Cardiac fibroblast (primary cell): Measurements from ENCODE around the gene FAM117A.

Experiments used
- DNase-seq, 2 donors: peaks; one replicate each; pipeline versions ENCODE4 v3.0.0 to v3.0.0-alpha.2; 2010; ENCODE audit warnings: low read depth in 2 of 2
- H3K4me3 ChIP-seq, 2 donors: replicated peaks in 1 of 2; 1 replicate in 1 of 2; 2 replicates in 1 of 2; pipeline ENCODE4 v1.5.1; 2011; ENCODE audit warnings: low read depth in 2 of 2, low read length in 2 of 2, mild to moderate bottlenecking in 2 of 2, moderate library complexity in 1 of 2
- CTCF ChIP-seq: IDR thresholded peaks from one replicate; pipeline ENCODE4 v1.5.1; 2011; ENCODE audit warnings: low read depth, mild to moderate bottlenecking, low read length, inconsistent platforms

Gene FAM117A

GRCh38 chr17:49748791-49749190 lies 15.1 kb downstream of the FAM117A start:
- DNase-seq: no peak
- H3K4me3 ChIP-seq: no peak overlapping the region
- TF ChIP-seq CTCF: no peak

- H3K4me3 ChIP-seq: no peak overlapping the region
- TF ChIP-seq CTCF: no peak
- DNase-seq: no peak
These were observed 15.7 kb downstream of the FAM117A start for GRCh38 chr17:49748223-49748622.

GRCh38 chr17:49747632-49748031 lies 16.3 kb downstream of the FAM117A start:
- no peak for DNase-seq
- no peak overlapping the region for H3K4me3 ChIP-seq
- TF ChIP-seq CTCF: no peak

- TF ChIP-seq CTCF: no peak
- no peak overlapping the region for H3K4me3 ChIP-seq
- DNase-seq: no peak
These were observed 17.0 kb downstream of the FAM117A start for GRCh38 chr17:49746791-49747490.

- no peak for DNase-seq
- H3K4me3 ChIP-seq: no peak overlapping the region
These were observed 18.5 kb downstream of the FAM117A start for GRCh38 chr17:49745175-49746139.

GRCh38 chr17:49742166-49742638 lies 21.7 kb downstream of the FAM117A start:
- H3K4me3 ChIP-seq: no peak overlapping the region
- DNase-seq: peak; percentile 9 to 42
- no peak for TF ChIP-seq CTCF

More at GRCh38 chr17:49745175-49746139, 18.5 kb downstream of the FAM117A start:
- TF ChIP-seq CTCF: no peak
